NB4 (cell line): ENCODE measurements around the gene DNMT3A.
"Not testable (repeated sequence)": the region's sequence is repeated elsewhere in the genome, so short reads cannot be mapped to it uniquely, and the experiment has no call there.

ENCODE experiments used
- DNase-seq: peaks from one replicate; pipeline ENCODE4 v3.0.0; 2010; ENCODE audit warnings: low read depth
- H3K4me3 ChIP-seq: one replicate; pipeline ENCODE4 v1.5.1; 2011; ENCODE audit warnings: mild to moderate bottlenecking, low read depth, low read length, moderate library complexity
- CTCF ChIP-seq: IDR thresholded peaks from one replicate; pipeline ENCODE4 v1.5.1; 2012; ENCODE audit warnings: low read depth, low read length
- MAX ChIP-seq: IDR thresholded peaks from 2 replicates; pipeline ENCODE4 v1.6.1; 2011; ENCODE audit warnings: low read depth, low read length
- MYC ChIP-seq: IDR thresholded peaks from 2 replicates; pipeline ENCODE4 v1.6.1; 2011; ENCODE audit warnings: low read depth, low read length
- POLR2A ChIP-seq: IDR thresholded peaks from 2 replicates; pipeline ENCODE4 v1.6.1; 2011; ENCODE audit warnings: mild to moderate bottlenecking; ENCODE audit not compliant: insufficient read length; ENCODE audit errors: extremely low read depth

Gene DNMT3A

GRCh38 chr2:25274868-25275574 lies 66.7 kb downstream of the DNMT3A start:
- H3K4me3 ChIP-seq: no peak overlapping the region
- DNase-seq: peak; percentile 74
- TF ChIP-seq MYC (peak; percentile 29; the same call in 1 of the 2 replicates), POLR2A (no peak), MAX (peak; percentile 25; the same call in 1 of the 2 replicates)

- H3K4me3 ChIP-seq: no peak overlapping the region
- DNase-seq: no peak
- no peak for TF ChIP-seq POLR2A
- TF ChIP-seq CTCF: no peak
- TF ChIP-seq MYC: no peak
- no peak for TF ChIP-seq MAX
These were observed 67.7 kb downstream of the DNMT3A start for GRCh38 chr2:25273985-25274535.

- not testable (repeated sequence) for H3K4me3 ChIP-seq, DNase-seq
These were observed 69.0 kb downstream of the DNMT3A start for GRCh38 chr2:25272705-25273104.

GRCh38 chr2:25270061-25270460 lies 71.7 kb downstream of the DNMT3A start:
- no peak for TF ChIP-seq CTCF
- TF ChIP-seq POLR2A: no peak
- no peak for TF ChIP-seq MAX
- TF ChIP-seq MYC: no peak
- DNase-seq: no peak
- no peak overlapping the region for H3K4me3 ChIP-seq

GRCh38 chr2:25269233-25269632 lies 72.5 kb downstream of the DNMT3A start:
- no peak for DNase-seq

GRCh38 chr2:25268139-25268538 lies 73.6 kb downstream of the DNMT3A start:
- TF ChIP-seq CTCF: no peak
- no peak for TF ChIP-seq POLR2A
- TF ChIP-seq MAX: no peak
- TF ChIP-seq MYC: no peak
- H3K4me3 ChIP-seq: no peak overlapping the region
- no peak for DNase-seq

More at GRCh38 chr2:25269233-25269632, 72.5 kb downstream of the DNMT3A start:
- no peak overlapping the region for H3K4me3 ChIP-seq
- TF ChIP-seq POLR2A (no peak), CTCF (no peak), MYC (no peak), MAX (no peak)
